DMS 273 (cell line): ENCODE results near the gene TIAL1.
"Not testable (repeated sequence)": the region's sequence is repeated elsewhere in the genome, so short reads cannot be mapped to it uniquely, and the experiment has no call there.

Experiments
- DNase-seq: peaks from one replicate; lab custom pipeline; 2025; ENCODE audit not compliant: unreplicated experiment; lab: John Stamatoyannopoulos, UW

TIAL1 gene

GRCh38 chr10:119532251-119532650 lies 64.5 kb downstream of the TIAL1 start:
- DNase-seq: not testable (repeated sequence)

- DNase-seq: no peak
These were observed 65.7 kb downstream of the TIAL1 start for GRCh38 chr10:119531067-119531466.

GRCh38 chr10:119528663-119529237 lies 68.0 kb downstream of the TIAL1 start:
- DNase-seq: peak; percentile 47

GRCh38 chr10:119526621-119527592 lies 69.9 kb downstream of the TIAL1 start:
- peak; percentile 92 for DNase-seq

GRCh38 chr10:119526149-119526548 lies 70.6 kb downstream of the TIAL1 start:
- DNase-seq: no peak

- no peak for DNase-seq
These were observed 71.6 kb downstream of the TIAL1 start for GRCh38 chr10:119525116-119525515.

- no peak for DNase-seq
These were observed 72.1 kb downstream of the TIAL1 start for GRCh38 chr10:119524720-119525070.

- DNase-seq: no peak
These were observed 72.7 kb downstream of the TIAL1 start for GRCh38 chr10:119523895-119524719.
